GM12864 (cell line): ENCODE data around the gene ETS1.

ENCODE experiments used
- DNase-seq: peaks from one replicate; pipeline ENCODE4 v3.0.0-alpha.2; 2011; ENCODE audit warnings: low read depth
- H3K4me3 ChIP-seq: 2 replicates; pipeline ENCODE4 v1.5.1; 2011; ENCODE audit warnings: mild to moderate bottlenecking, low read depth, low read length, control low read depth
- CTCF ChIP-seq: IDR thresholded peaks from 2 replicates; pipeline ENCODE4 v1.5.1; 2011; ENCODE audit warnings: low read depth, mild to moderate bottlenecking, moderate library complexity, low read length, control low read depth, inconsistent platforms; ENCODE audit errors: missing control alignments

The ETS1 gene

GRCh38 chr11:128493570-128493965 lies 93.8 kb downstream of the ETS1 start:
- no peak overlapping the region for H3K4me3 ChIP-seq
- TF ChIP-seq CTCF = no peak
- DNase-seq = no peak

- no peak for DNase-seq
- no peak for TF ChIP-seq CTCF
- H3K4me3 ChIP-seq = no peak overlapping the region
These were observed 94.3 kb downstream of the ETS1 start for GRCh38 chr11:128492903-128493569.

GRCh38 chr11:128492461-128492860 lies 94.9 kb downstream of the ETS1 start:
- H3K4me3 ChIP-seq = no peak overlapping the region
- DNase-seq = no peak
- no peak for TF ChIP-seq CTCF

- DNase-seq = no peak
- no peak for TF ChIP-seq CTCF
- H3K4me3 ChIP-seq = no peak overlapping the region
These were observed 96.0 kb downstream of the ETS1 start for GRCh38 chr11:128491195-128491936.

DNA sequence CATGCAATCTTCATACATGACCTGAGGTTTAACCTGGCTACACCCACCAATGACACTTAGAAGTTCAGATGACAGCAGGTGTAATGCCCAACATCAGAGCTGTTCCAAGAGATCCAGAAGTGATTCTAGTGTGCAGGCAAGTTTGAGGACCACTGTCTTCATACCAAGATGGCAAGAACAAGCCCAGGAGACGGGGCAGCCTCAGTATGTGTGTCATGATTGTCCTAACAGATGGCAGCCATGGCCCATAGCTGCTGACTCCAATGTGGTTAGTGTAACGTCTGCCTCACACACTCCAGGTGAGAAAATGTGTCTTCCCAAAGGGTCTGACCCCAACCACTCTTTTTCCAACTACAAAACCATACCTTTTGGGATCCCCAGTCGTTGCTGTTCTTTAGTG lies 97.3 kb downstream of the ETS1 start:
- TF ChIP-seq CTCF = no peak
- no peak overlapping the region for H3K4me3 ChIP-seq
- DNase-seq = no peak

GRCh38 chr11:128488471-128488870 lies 98.9 kb downstream of the ETS1 start:
- DNase-seq = no peak
- H3K4me3 ChIP-seq = no peak overlapping the region
- no peak for TF ChIP-seq CTCF

GRCh38 chr11:128487978-128488377 lies 99.4 kb downstream of the ETS1 start:
- no peak for DNase-seq
- no peak overlapping the region for H3K4me3 ChIP-seq
- no peak for TF ChIP-seq CTCF
